A549 (cell line): ENCODE data around the gene MTERF1. TPM values are rescaled to one million over a fixed set of nuclear protein-coding genes. Genes with fewer than 3 reads are reported as not detected.

ENCODE experiments used
- ATAC-seq, 2 experiments: fragments of 200-7000 bp in 1 of 2; fragments of >200 bp in 1 of 2; cut with Nextera tagmentation in 1 of 2; cut with Tn5 transposase in 1 of 2; 3 replicates each; pipeline versions ENCODE4 v1.8.0 to v1.9.1; 2018 to 2020; ENCODE audit warnings: mild to moderate bottlenecking in 1 of 2, moderate library complexity in 1 of 2
- CTCF ChIA-PET: fragments of 300-600 bp; sonication (Branson Sonifier 250); formaldehyde crosslinking; extraction: SDS; loops from one replicate; lab custom pipeline; 2021; ENCODE audit warnings: antibody characterized with exemption, inconsistent platforms; lab: Yijun Ruan, JAX
- POLR2A ChIA-PET: fragments of 350-600 bp; formaldehyde crosslinking; extraction: SDS; loops from one replicate; lab custom pipeline; 2021; ENCODE audit warnings: antibody characterized with exemption, inconsistent platforms; lab: Yijun Ruan, JAX
- DNase-seq, 2 experiments: peaks; one replicate each; pipeline versions ENCODE4 v3.0.0 to v3.0.0-alpha.2; 2011 to 2016; ENCODE audit warnings: low read depth in 1 of 2, low spot score in 1 of 2
- FAIRE-seq: peaks from 2 replicates; lab custom pipeline; 2011; peaks lifted over from hg19 to GRCh38; lab: Jason Lieb, UNC
- H3K27ac ChIP-seq, 2 experiments: fragments of >200 bp; sonication (Bioruptor Twin); formaldehyde crosslinking; 3 replicates each; pipeline ENCODE4 v1.5.1; 2016 to 2017
- H3K4me1 ChIP-seq: fragments of >200 bp; sonication (Bioruptor Twin); formaldehyde crosslinking; 3 replicates; pipeline ENCODE4 v1.6.1; 2016
- H3K4me2 ChIP-seq: fragments of >200 bp; sonication (Bioruptor Twin); formaldehyde crosslinking; 3 replicates; pipeline ENCODE4 v1.6.1; 2016
- H3K4me3 ChIP-seq: fragments of >200 bp; sonication (Bioruptor Twin); formaldehyde crosslinking; 3 replicates; pipeline ENCODE4 v1.5.1; 2016
- H3K9me3 ChIP-seq: fragments of >200 bp; sonication (Bioruptor Twin); formaldehyde crosslinking; 3 replicates; pipeline ENCODE4 v1.6.1; 2016
- CEBPB ChIP-seq, 2 experiments: fragments of >200 bp in 1 of 2; sonication (Bioruptor Twin) in 1 of 2; formaldehyde crosslinking in 1 of 2; IDR thresholded peaks; 2 replicates each; pipeline ENCODE4 v1.6.1; 2012 to 2016
- EHF ChIP-seq: fragments of 250-450 bp; sonication (Bioruptor Pico); IDR thresholded peaks from 2 replicates; pipeline ENCODE4 v1.5.0; 2020; ENCODE audit warnings: mild to moderate bottlenecking
- EP300 ChIP-seq, 2 experiments: fragments of >200 bp; sonication (Bioruptor Twin); formaldehyde crosslinking; IDR thresholded peaks; 2 replicates in 1 of 2; 3 replicates in 1 of 2; pipeline ENCODE4 v1.6.1; 2016 to 2017
- ESRRA ChIP-seq: fragments of 150-350 bp; IDR thresholded peaks from 2 replicates; pipeline ENCODE4 v1.6.1; 2014; ENCODE audit warnings: mild to moderate bottlenecking, low read length, borderline replicate concordance
- FOSB ChIP-seq: fragments of 250-450 bp; sonication (Bioruptor Pico); IDR thresholded peaks from 2 replicates; pipeline ENCODE4 v1.5.0; 2020; ENCODE audit warnings: mild to moderate bottlenecking, moderate library complexity
- FOSL2 ChIP-seq, 2 experiments: fragments of 450-650 bp in 1 of 2; fragments of >200 bp in 1 of 2; sonication (Bioruptor Twin) in 1 of 2; formaldehyde crosslinking; IDR thresholded peaks; 2 replicates each; pipeline versions ENCODE4 v1.5.0 to v1.6.1; 2016 to 2020; ENCODE audit warnings: mild to moderate bottlenecking in 1 of 2, moderate library complexity in 1 of 2
- FOXS1 ChIP-seq: fragments of 250-450 bp; sonication (Bioruptor Pico); IDR thresholded peaks from 2 replicates; pipeline ENCODE4 v1.5.0; 2020; ENCODE audit warnings: mild to moderate bottlenecking, moderate library complexity
- HES2 ChIP-seq: fragments of >200 bp; sonication (Bioruptor Twin); formaldehyde crosslinking; IDR thresholded peaks from 2 replicates; pipeline ENCODE4 v1.6.1; 2016
- HEYL ChIP-seq: fragments of 250-450 bp; sonication (Bioruptor Pico); IDR thresholded peaks from 2 replicates; pipeline ENCODE4 v1.8.0; 2021; ENCODE audit warnings: mild to moderate bottlenecking, moderate library complexity
- HOXA7 ChIP-seq: fragments of 250-450 bp; sonication (Bioruptor Pico); IDR thresholded peaks from 2 replicates; pipeline ENCODE4 v1.5.0; 2020; ENCODE audit warnings: mild to moderate bottlenecking, moderate library complexity
- KDM1A ChIP-seq: fragments of 200-600 bp; sonication (generic); IDR thresholded peaks from 2 replicates; pipeline ENCODE4 v1.6.1; 2016; ENCODE audit warnings: low read depth, mild to moderate bottlenecking
- MAFK ChIP-seq: fragments of 450-650 bp; IDR thresholded peaks from 2 replicates; pipeline ENCODE4 v1.6.1; 2014; ENCODE audit not compliant: partially characterized antibody
- MYC ChIP-seq: IDR thresholded peaks from 2 replicates; pipeline ENCODE4 v1.6.1; 2012; ENCODE audit warnings: mild to moderate bottlenecking, inconsistent platforms, low read length, improper control_type of control experiment, borderline replicate concordance
- NFE2L2 ChIP-seq: fragments of 150-350 bp; conservative IDR thresholded peaks from 2 replicates; pipeline ENCODE4 v1.6.1; 2014; ENCODE audit warnings: low read length
- RARB ChIP-seq: fragments of 250-450 bp; sonication (Bioruptor Pico); IDR thresholded peaks from 2 replicates; pipeline ENCODE4 v1.8.0; 2021; ENCODE audit warnings: mild to moderate bottlenecking, moderate library complexity
- REST ChIP-seq: fragments of 200-600 bp; sonication (generic); IDR thresholded peaks from 2 replicates; pipeline ENCODE4 v1.6.1; 2016; ENCODE audit warnings: antibody characterized with exemption, mild to moderate bottlenecking, moderate library complexity
- RNF2 ChIP-seq: fragments of 200-600 bp; sonication (generic); IDR thresholded peaks from 2 replicates; pipeline ENCODE4 v1.6.1; 2016; ENCODE audit warnings: low read depth, mild to moderate bottlenecking, antibody characterized with exemption, moderate library complexity, borderline replicate concordance
- SMC3 ChIP-seq: fragments of >200 bp; sonication (Bioruptor Twin); formaldehyde crosslinking; IDR thresholded peaks from 3 replicates; pipeline ENCODE4 v1.6.1; 2018; ENCODE audit warnings: inconsistent platforms
- TP53 ChIP-seq: fragments of 250-450 bp; sonication (Bioruptor Pico); IDR thresholded peaks from 2 replicates; pipeline ENCODE4 v1.5.0; 2021; ENCODE audit warnings: mild to moderate bottlenecking, moderate library complexity
- ZC3H11A ChIP-seq: fragments of 450-650 bp; IDR thresholded peaks from 2 replicates; pipeline ENCODE4 v1.6.1; 2014; ENCODE audit warnings: antibody characterized with exemption, mild to moderate bottlenecking
- ZSCAN20 ChIP-seq: fragments of 250-450 bp; sonication (Bioruptor Pico); IDR thresholded peaks from 2 replicates; pipeline ENCODE4 v1.8.0; 2022; ENCODE audit warnings: mild to moderate bottlenecking, moderate library complexity
- WGBS: methylation state at CpG from one replicate; pipeline ENCODE4 v1.1.6; 2017; ENCODE audit errors: missing lambda C conversion rate; 5-methylcytosine and 5-hydroxymethylcytosine counted together
- polyA plus RNA-seq, 4 experiments: library from polyadenylated mRNA; depleted of rRNA in 3 of 4; stranded (reverse); fragments of >200 nt; fragmentation: RNase III in 1 of 4; extraction: RNeasy Plus Mini Kit Qiagen cat#74134 plus additional on column Dnase treatment in 1 of 4; gene quantifications; 2 replicates in 3 of 4; 3 replicates in 1 of 4; pipeline ENCODE4 v1.2.3, GENCODE V29; 2011 to 2017
- TF ChIP-seq, protein P1 (sequence below): IDR thresholded peaks from 2 replicates; pipeline ENCODE4 v1.6.1; 2012
- TF ChIP-seq, protein P2 (sequence below): fragments of 250-450 bp; sonication (Bioruptor Pico); IDR thresholded peaks from 2 replicates; pipeline ENCODE4 v1.5.0; 2020; ENCODE audit warnings: low read depth, mild to moderate bottlenecking, moderate library complexity
- TF ChIP-seq, protein P3 (sequence below): fragments of >200 bp; sonication (Bioruptor Twin); formaldehyde crosslinking; IDR thresholded peaks from 3 replicates; pipeline ENCODE4 v1.5.1; 2016

Gene MTERF1
- polyA plus RNA-seq, 2 of the 4 experiments (the other 2 are of a cell fraction), result 12.8 to 20.1 TPM

- no peak for TF ChIP-seq TP53
- no peak for TF ChIP-seq HEYL
- TF ChIP-seq EP300 (IDR thresholded peaks at IDR 0.05), result no peak
- TF ChIP-seq HES2, result no peak
- TF ChIP-seq RNF2, result no peak
- TF ChIP-seq CEBPB (IDR thresholded peaks at IDR 0.05), result no peak
- TF ChIP-seq, protein P1, sequence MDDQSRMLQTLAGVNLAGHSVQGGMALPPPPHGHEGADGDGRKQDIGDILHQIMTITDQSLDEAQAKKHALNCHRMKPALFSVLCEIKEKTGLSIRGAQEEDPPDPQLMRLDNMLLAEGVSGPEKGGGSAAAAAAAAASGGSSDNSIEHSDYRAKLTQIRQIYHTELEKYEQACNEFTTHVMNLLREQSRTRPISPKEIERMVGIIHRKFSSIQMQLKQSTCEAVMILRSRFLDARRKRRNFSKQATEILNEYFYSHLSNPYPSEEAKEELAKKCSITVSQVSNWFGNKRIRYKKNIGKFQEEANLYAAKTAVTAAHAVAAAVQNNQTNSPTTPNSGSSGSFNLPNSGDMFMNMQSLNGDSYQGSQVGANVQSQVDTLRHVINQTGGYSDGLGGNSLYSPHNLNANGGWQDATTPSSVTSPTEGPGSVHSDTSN, result no peak
- TF ChIP-seq MYC, result no peak
- TF ChIP-seq FOSB (CRISPR knock-in tag), result no peak
- TF ChIP-seq, protein P2, sequence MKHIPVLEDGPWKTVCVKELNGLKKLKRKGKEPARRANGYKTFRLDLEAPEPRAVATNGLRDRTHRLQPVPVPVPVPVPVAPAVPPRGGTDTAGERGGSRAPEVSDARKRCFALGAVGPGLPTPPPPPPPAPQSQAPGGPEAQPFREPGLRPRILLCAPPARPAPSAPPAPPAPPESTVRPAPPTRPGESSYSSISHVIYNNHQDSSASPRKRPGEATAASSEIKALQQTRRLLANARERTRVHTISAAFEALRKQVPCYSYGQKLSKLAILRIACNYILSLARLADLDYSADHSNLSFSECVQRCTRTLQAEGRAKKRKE (CRISPR knock-in tag), result no peak
- no peak for TF ChIP-seq MAFK
- no peak for TF ChIP-seq REST
- no peak for TF ChIP-seq ZSCAN20
- no peak for TF ChIP-seq ZC3H11A
- TF ChIP-seq RARB (CRISPR knock-in tag), result no peak
- no peak for TF ChIP-seq KDM1A
- TF ChIP-seq, protein P3, sequence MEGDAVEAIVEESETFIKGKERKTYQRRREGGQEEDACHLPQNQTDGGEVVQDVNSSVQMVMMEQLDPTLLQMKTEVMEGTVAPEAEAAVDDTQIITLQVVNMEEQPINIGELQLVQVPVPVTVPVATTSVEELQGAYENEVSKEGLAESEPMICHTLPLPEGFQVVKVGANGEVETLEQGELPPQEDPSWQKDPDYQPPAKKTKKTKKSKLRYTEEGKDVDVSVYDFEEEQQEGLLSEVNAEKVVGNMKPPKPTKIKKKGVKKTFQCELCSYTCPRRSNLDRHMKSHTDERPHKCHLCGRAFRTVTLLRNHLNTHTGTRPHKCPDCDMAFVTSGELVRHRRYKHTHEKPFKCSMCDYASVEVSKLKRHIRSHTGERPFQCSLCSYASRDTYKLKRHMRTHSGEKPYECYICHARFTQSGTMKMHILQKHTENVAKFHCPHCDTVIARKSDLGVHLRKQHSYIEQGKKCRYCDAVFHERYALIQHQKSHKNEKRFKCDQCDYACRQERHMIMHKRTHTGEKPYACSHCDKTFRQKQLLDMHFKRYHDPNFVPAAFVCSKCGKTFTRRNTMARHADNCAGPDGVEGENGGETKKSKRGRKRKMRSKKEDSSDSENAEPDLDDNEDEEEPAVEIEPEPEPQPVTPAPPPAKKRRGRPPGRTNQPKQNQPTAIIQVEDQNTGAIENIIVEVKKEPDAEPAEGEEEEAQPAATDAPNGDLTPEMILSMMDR, result no peak
- TF ChIP-seq SMC3, result no peak
- no peak for FAIRE-seq
- H3K4me3 ChIP-seq, result no peak overlapping the region
- no peak overlapping the region for H3K4me2 ChIP-seq
- H3K27ac ChIP-seq, result no peak overlapping the region
- WGBS, result 78% methylated on average over 1 of the region's 1 CpG
- ChIA-PET CTCF (interaction anchor here (6.6 kb wide), 1 partner anchor 11 kb away, joined by 31 read pairs; the partner anchor contains the start of gene MTERF1), POLR2A (no interaction called here)
- ATAC-seq, result peak; percentile 45 to 62; a peak in 3 of 6 replicates
- H3K9me3 ChIP-seq, result no peaks in the 10 kb centered on the region
- DNase-seq, result peak in 1 of 2 experiments; percentile 7
- H3K4me1 ChIP-seq, result no peaks in the 10 kb centered on the region
Observed at GRCh38 chr7:91869661-91870060, 10.8 kb downstream of the MTERF1 start.

GRCh38 chr7:91866599-91867148 lies 13.8 kb downstream of the MTERF1 start:
- Histone ChIP-seq H3K4me1 (no peaks in the 10 kb centered on the region), H3K4me3 (no peak overlapping the region), H3K4me2 (no peak overlapping the region), H3K9me3 (no peaks in the 10 kb centered on the region), H3K27ac (no peak overlapping the region)
- ChIA-PET CTCF (interaction anchor here (1.0 to 6.6 kb wide), 3 partner anchors 14 to 580 kb away, joined by 3 to 31 read pairs (median 7); partner anchors contain the start of genes GATAD1 and MTERF1), POLR2A (no interaction called here)
- FAIRE-seq (no peak), ATAC-seq (no peak), DNase-seq (no peak)
- whole genome bisulfite sequencing, result 29% methylated on average over 2 of the region's 2 CpGs
- TF ChIP-seq EHF (no peak), NFE2L2 (no peak), EP300 (IDR thresholded peaks at IDR 0.05) (no peak), FOSB (CRISPR knock-in tag) (no peak), FOSL2 (IDR thresholded peaks at IDR 0.05) (no peak), FOSL2 (CRISPR knock-in tag; IDR thresholded peaks at IDR 0.05) (no peak), ZC3H11A (no peak), TP53 (no peak), HOXA7 (CRISPR knock-in tag) (no peak), FOXS1 (CRISPR knock-in tag) (no peak), ESRRA (no peak)
- TF ChIP-seq, protein P1, result no peak
- TF ChIP-seq, protein P3, result no peak
